Mesothelial cell of epicardium (in vitro differentiated cells): ENCODE data around the gene DBNDD2. TPM values are rescaled to one million over a fixed set of nuclear protein-coding genes. Genes with fewer than 3 reads are reported as not detected.

Source experiments
- DNase-seq, 2 experiments: peaks; one replicate each; pipeline ENCODE4 v3.0.0; 2021; ENCODE audit warnings: low spot score in 2 of 2; ENCODE audit not compliant: unreplicated experiment in 2 of 2
- H3K27ac Mint-ChIP-seq: 2 replicates; pipeline ENCODE4 v1.8.0; 2021; ENCODE audit warnings: mixed read lengths
- H3K27me3 Mint-ChIP-seq: 2 replicates; pipeline ENCODE4 v1.8.0; 2021; ENCODE audit warnings: low read depth, mixed read lengths
- H3K36me3 Mint-ChIP-seq: 2 replicates; pipeline ENCODE4 v1.8.0; 2021; ENCODE audit warnings: mixed read lengths
- H3K4me1 Mint-ChIP-seq: 2 replicates; pipeline ENCODE4 v1.8.0; 2021; ENCODE audit warnings: mixed read lengths
- H3K4me3 Mint-ChIP-seq: 2 replicates; pipeline ENCODE4 v1.8.0; 2021; ENCODE audit warnings: mild to moderate bottlenecking, moderate library complexity, mixed read lengths
- H3K9me3 Mint-ChIP-seq: 2 replicates; pipeline ENCODE4 v1.8.0; 2021; ENCODE audit warnings: mixed read lengths
- total RNA-seq: library from RNA; stranded (reverse); gene quantifications from 3 replicates; pipeline ENCODE4 v1.2.1, GENCODE V29; 2021
- TF ChIP-seq, protein P1 (sequence below): fragments of 200-600 bp; sonication (generic); IDR thresholded peaks from one replicate; pipeline ENCODE4 v1.5.0; 2021; ENCODE audit warnings: antibody characterized with exemption; ENCODE audit not compliant: unreplicated experiment

The DBNDD2 gene
- total RNA-seq, 1 donor from 2014 or later, result 10.5 TPM

GRCh38 chr20:45374101-45374467 is 34.0 kb upstream of the DBNDD2 start:
- Mint-ChIP-seq H3K9me3 (no peaks in the 10 kb centered on the region), H3K27ac (no peak overlapping the region), H3K4me3 (peak overlapping the region; percentile 83), H3K36me3 (no peaks in the 10 kb centered on the region), H3K27me3 (no peaks in the 10 kb centered on the region), H3K4me1 (peaks cover 2% of the 10 kb centered on the region)
- no peak for DNase-seq
- TF ChIP-seq, protein P1, sequence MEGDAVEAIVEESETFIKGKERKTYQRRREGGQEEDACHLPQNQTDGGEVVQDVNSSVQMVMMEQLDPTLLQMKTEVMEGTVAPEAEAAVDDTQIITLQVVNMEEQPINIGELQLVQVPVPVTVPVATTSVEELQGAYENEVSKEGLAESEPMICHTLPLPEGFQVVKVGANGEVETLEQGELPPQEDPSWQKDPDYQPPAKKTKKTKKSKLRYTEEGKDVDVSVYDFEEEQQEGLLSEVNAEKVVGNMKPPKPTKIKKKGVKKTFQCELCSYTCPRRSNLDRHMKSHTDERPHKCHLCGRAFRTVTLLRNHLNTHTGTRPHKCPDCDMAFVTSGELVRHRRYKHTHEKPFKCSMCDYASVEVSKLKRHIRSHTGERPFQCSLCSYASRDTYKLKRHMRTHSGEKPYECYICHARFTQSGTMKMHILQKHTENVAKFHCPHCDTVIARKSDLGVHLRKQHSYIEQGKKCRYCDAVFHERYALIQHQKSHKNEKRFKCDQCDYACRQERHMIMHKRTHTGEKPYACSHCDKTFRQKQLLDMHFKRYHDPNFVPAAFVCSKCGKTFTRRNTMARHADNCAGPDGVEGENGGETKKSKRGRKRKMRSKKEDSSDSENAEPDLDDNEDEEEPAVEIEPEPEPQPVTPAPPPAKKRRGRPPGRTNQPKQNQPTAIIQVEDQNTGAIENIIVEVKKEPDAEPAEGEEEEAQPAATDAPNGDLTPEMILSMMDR, result no peak

GRCh38 chr20:45374966-45375365 is 33.1 kb upstream of the DBNDD2 start:
- Mint-ChIP-seq H3K36me3 (no peaks in the 10 kb centered on the region), H3K27me3 (no peaks in the 10 kb centered on the region), H3K27ac (no peak overlapping the region), H3K9me3 (no peaks in the 10 kb centered on the region), H3K4me1 (peaks cover 2% of the 10 kb centered on the region), H3K4me3 (no peak overlapping the region)
- DNase-seq, result no peak
- TF ChIP-seq, protein P1, result no peak

- no peak overlapping the region for H3K27ac Mint-ChIP-seq
- H3K9me3 Mint-ChIP-seq, result no peaks in the 10 kb centered on the region
- H3K36me3 Mint-ChIP-seq, result no peaks in the 10 kb centered on the region
- H3K4me1 Mint-ChIP-seq, result peaks cover 2% of the 10 kb centered on the region
- H3K4me3 Mint-ChIP-seq, result no peak overlapping the region
- no peaks in the 10 kb centered on the region for H3K27me3 Mint-ChIP-seq
- DNase-seq, result no peak
- TF ChIP-seq, protein P1, result no peak
Observed at GRCh38 chr20:45377269-45377668, 30.8 kb upstream of the DBNDD2 start.

DNA sequence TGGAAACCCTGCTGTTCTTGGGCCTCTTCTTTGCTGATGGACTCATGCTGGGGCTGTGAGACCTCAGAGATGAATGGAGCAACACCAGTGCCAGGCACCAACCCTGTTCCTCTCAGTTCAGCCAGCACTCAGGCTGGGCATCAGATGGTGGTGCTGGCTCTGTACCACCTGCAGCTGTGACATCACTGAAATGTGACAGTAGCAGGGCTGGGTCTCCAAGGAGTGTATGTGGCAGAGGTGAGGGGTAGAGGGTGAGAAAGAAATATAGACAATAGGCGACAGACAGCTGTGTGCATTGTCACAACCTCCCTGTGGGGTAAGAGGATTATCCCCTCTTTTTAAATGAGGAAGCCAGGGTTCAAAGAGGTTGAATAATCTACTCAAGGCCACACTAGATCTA is 29.9 kb upstream of the DBNDD2 start, which contains the start of gene TP53TG5:
TSS of gene TP53TG5 (minus strand) at position 135 of the 400 bp plus-strand sequence. CDS start at position 46, 89 bp downstream.
- H3K4me1 Mint-ChIP-seq, result peaks cover 2% of the 10 kb centered on the region
- no peak within 1 kb of the TSS for H3K4me3 Mint-ChIP-seq
- DNase-seq, result no peak
- H3K27me3 Mint-ChIP-seq, result no peaks in the 10 kb centered on the region
- H3K36me3 Mint-ChIP-seq, result no peaks in the 10 kb centered on the region
- TF ChIP-seq, protein P1, result no peak
- no peak within 1 kb of the TSS for H3K27ac Mint-ChIP-seq
- no peaks in the 10 kb centered on the region for H3K9me3 Mint-ChIP-seq

GRCh38 chr20:45387274-45387673 is 20.8 kb upstream of the DBNDD2 start:
- no peak overlapping the region for H3K27ac Mint-ChIP-seq
- no peaks in the 10 kb centered on the region for H3K4me1 Mint-ChIP-seq
- DNase-seq, result no peak
- H3K36me3 Mint-ChIP-seq, result peaks cover 4% of the 10 kb centered on the region
- no peak overlapping the region for H3K4me3 Mint-ChIP-seq
- TF ChIP-seq, protein P1, result no peak
- H3K9me3 Mint-ChIP-seq, result peaks cover 16% of the 10 kb centered on the region
- H3K27me3 Mint-ChIP-seq, result no peaks in the 10 kb centered on the region

GRCh38 chr20:45390931-45391330 is 17.2 kb upstream of the DBNDD2 start:
- Mint-ChIP-seq H3K4me3 (no peak overlapping the region), H3K4me1 (no peaks in the 10 kb centered on the region), H3K27ac (no peak overlapping the region), H3K27me3 (no peaks in the 10 kb centered on the region), H3K36me3 (peaks cover 4% of the 10 kb centered on the region), H3K9me3 (peaks cover 16% of the 10 kb centered on the region)
- TF ChIP-seq, protein P1, result no peak
- no peak for DNase-seq
